ENCODE results near the gene DDX60. TPM values are rescaled to one million over a fixed set of nuclear protein-coding genes. Genes with fewer than 3 reads are reported as not detected.

The DDX60 gene
- total RNA-seq, 1 experiment from 2014 or later: 10.1 TPM

GRCh38 chr4:168248176-168248710, 70.3 kb downstream of the DDX60 start:
- H3K27ac ChIP-seq (ENCODE audit: low read length): no peak overlapping the region
- H3K27me3 ChIP-seq (ENCODE audit: control insufficient read depth, insufficient read depth, low read length): no peaks in the 10 kb centered on the region
- ATAC-seq: no peak
- ChIA-PET POLR2A (no interaction called here), CTCF (no interaction called here)
- H3K4me3 ChIP-seq (ENCODE audit: low read depth in 2 of 2, low read length in 2 of 2): no peak overlapping the region
- TF ChIP-seq REST (IDR thresholded peaks at IDR 0.05; ENCODE audit: insufficient read depth in 1 of 2, low read depth in 2 of 2, low read length in 1 of 2): no peak
- no peak for TF ChIP-seq TCF7L2 (IDR thresholded peaks at IDR 0.05; ENCODE audit: low read depth, low read length)
- TF ChIP-seq CTCF (IDR thresholded peaks at IDR 0.05): no peak
- TF ChIP-seq POLR2AphosphoS5 (IDR thresholded peaks at IDR 0.05; ENCODE audit: low read depth, low read length): no peak
- H3K9me3 ChIP-seq (ENCODE audit: control insufficient read depth, insufficient read depth, low read depth, low read length): no peaks in the 10 kb centered on the region
- intact Hi-C loops (cut with micrococcal nuclease; ENCODE audit: unreplicated experiment) (no loop called here), in situ Hi-C loops (cut with HindIII; ENCODE audit: low pct_unique_long_range_greater_than_20kb, low sequenced_read_pairs) (no loop called here)
- H3K36me3 ChIP-seq (ENCODE audit: control insufficient read depth, insufficient read depth, low read length): no peaks in the 10 kb centered on the region
- BruUV-seq (replicated peaks): no TSS peak
- no peaks in the 10 kb centered on the region for H3K4me1 ChIP-seq (ENCODE audit: control insufficient read depth, insufficient read depth, low read length)
- DNase-seq (ENCODE audit: low read depth, low spot score): no peak

DNA sequence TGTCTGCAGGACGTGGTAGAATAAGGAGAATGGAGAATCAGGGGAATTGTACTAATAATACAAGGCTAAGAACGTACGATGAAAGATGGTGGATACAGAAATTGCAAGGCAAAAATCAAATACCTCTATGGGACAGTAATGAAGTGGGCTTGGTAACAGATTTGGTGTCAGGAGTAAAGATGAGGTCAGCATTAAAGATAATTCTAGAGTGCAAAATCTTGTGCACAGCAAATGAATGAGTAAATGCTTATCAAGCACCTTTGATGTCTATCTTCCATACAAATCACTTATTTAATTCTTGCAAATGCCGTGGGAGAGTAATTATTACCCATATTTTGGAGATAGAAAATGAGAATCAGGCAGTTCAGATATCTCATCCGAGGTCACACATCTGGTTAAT, 70.9 kb downstream of the DDX60 start:
- in situ Hi-C loops (cut with HindIII; ENCODE audit: low pct_unique_long_range_greater_than_20kb, low sequenced_read_pairs): no loop called here
- ChIA-PET CTCF (no interaction called here), POLR2A (no interaction called here)
- no peaks in the 10 kb centered on the region for H3K36me3 ChIP-seq (ENCODE audit: control insufficient read depth, insufficient read depth, low read length)
- H3K4me3 ChIP-seq (ENCODE audit: low read depth in 2 of 2, low read length in 2 of 2): no peak overlapping the region
- H3K9me3 ChIP-seq (ENCODE audit: control insufficient read depth, insufficient read depth, low read depth, low read length): no peaks in the 10 kb centered on the region
- BruUV-seq (replicated peaks): no TSS peak
- intact Hi-C loops (cut with micrococcal nuclease; ENCODE audit: unreplicated experiment): no loop called here
- no peak overlapping the region for H3K27ac ChIP-seq (ENCODE audit: low read length)
- TF ChIP-seq POLR2AphosphoS5 (IDR thresholded peaks at IDR 0.05; ENCODE audit: low read depth, low read length): no peak
- TF ChIP-seq REST (IDR thresholded peaks at IDR 0.05; ENCODE audit: insufficient read depth in 1 of 2, low read depth in 2 of 2, low read length in 1 of 2): no peak
- no peak for TF ChIP-seq SIN3A (IDR thresholded peaks at IDR 0.05; ENCODE audit: borderline replicate concordance, insufficient read depth, low read depth, low read length)
- TF ChIP-seq TCF7L2 (IDR thresholded peaks at IDR 0.05; ENCODE audit: low read depth, low read length): no peak
- TF ChIP-seq CTCF (IDR thresholded peaks at IDR 0.05): no peak
- DNase-seq (ENCODE audit: low read depth, low spot score): no peak
- H3K27me3 ChIP-seq (ENCODE audit: control insufficient read depth, insufficient read depth, low read length): no peaks in the 10 kb centered on the region
- no peaks in the 10 kb centered on the region for H3K4me1 ChIP-seq (ENCODE audit: control insufficient read depth, insufficient read depth, low read length)
- ATAC-seq: no peak
